KOPT-K1 (cell line): Measurements from ENCODE around the gene GRIK3.
"Not testable (repeated sequence)": the region's sequence is repeated elsewhere in the genome, so short reads cannot be mapped to it uniquely, and the experiment has no call there.

ENCODE experiments used
- H3K27ac ChIP-seq: fragments of 200-600 bp; sonication (generic); 2 replicates; pipeline ENCODE4 v1.5.1; 2016; ENCODE audit warnings: antibody characterized with exemption, mild to moderate bottlenecking, low read depth, low read length; ENCODE audit not compliant: poor library complexity, severe bottlenecking
- H3K36me3 ChIP-seq: fragments of 200-600 bp; sonication (generic); 2 replicates; pipeline ENCODE4 v1.5.1; 2017; ENCODE audit warnings: antibody characterized with exemption, mild to moderate bottlenecking, low read length, moderate library complexity; ENCODE audit not compliant: insufficient read depth
- H3K9me3 ChIP-seq: fragments of 200-600 bp; sonication (generic); 2 replicates; pipeline ENCODE4 v1.5.1; 2017; ENCODE audit warnings: antibody characterized with exemption, low read length, mild to moderate bottlenecking; ENCODE audit not compliant: insufficient read depth, poor library complexity, severe bottlenecking

Gene GRIK3

DNA sequence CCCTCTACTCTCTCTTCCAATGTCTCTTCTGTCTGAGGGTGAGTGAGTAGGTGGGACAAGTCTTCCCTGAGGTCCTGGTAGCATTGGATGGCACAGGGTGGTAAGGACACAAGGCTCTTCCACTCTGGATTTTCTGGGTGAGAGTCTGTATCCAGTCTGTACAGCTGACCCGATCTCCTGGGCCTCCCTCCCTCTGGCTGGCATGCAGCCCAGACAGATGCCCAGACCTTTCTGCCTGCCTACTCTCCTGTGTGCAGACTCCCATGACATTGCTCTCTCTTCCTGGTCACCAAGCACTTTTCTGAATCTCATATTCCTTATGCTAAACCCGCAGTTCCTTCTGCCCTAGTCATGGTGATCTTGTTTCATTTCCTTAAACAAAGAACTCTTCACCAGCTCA, 100.3 kb downstream of the GRIK3 start:
- H3K27ac ChIP-seq: no peak overlapping the region
- H3K9me3 ChIP-seq: no peaks in the 10 kb centered on the region
- H3K36me3 ChIP-seq: no peaks in the 10 kb centered on the region

DNA sequence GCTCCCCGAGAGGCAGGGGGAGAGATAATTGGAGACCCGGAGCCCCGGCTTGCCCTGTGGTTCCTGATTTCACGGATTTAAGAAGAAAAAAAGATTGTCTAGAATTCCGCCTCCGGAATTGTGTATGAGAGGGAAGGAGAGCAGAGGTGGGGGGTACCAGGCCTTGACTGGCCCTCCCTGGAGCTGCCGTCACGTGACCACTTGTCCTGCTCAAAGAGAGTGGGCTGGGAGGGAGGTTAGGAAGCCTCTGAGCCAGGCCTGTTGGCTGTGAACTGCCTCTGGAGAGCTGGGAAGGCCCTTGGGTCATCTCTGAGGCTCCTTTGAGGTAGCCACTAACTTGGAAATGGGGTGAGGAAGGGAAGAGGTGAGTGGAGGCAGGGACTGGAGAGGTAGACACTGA, 106.5 kb downstream of the GRIK3 start:
- H3K27ac ChIP-seq: no peak overlapping the region
- H3K36me3 ChIP-seq: no peaks in the 10 kb centered on the region
- no peaks in the 10 kb centered on the region for H3K9me3 ChIP-seq

DNA sequence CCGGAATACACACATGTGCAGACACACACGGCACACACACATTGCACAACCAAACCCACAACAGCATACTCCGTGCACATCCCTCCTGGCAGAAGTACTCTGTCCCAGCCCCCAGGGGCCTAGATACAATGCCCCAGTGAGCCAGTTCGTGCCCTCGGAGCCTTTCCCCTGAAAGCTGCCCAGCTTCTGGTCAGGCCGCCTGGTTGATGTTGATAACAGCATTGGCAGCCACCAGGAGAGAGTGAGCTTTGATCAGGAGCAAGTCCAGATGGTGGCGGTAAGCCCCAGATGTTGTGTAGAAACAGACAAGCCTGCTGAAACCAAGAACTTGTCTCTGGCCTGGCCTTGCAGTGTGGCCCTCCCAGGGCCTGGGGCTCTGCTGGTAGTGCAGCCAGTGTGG, 109.1 kb downstream of the GRIK3 start:
- Histone ChIP-seq H3K9me3 (no peaks in the 10 kb centered on the region), H3K36me3 (no peaks in the 10 kb centered on the region), H3K27ac (no peak overlapping the region)

DNA sequence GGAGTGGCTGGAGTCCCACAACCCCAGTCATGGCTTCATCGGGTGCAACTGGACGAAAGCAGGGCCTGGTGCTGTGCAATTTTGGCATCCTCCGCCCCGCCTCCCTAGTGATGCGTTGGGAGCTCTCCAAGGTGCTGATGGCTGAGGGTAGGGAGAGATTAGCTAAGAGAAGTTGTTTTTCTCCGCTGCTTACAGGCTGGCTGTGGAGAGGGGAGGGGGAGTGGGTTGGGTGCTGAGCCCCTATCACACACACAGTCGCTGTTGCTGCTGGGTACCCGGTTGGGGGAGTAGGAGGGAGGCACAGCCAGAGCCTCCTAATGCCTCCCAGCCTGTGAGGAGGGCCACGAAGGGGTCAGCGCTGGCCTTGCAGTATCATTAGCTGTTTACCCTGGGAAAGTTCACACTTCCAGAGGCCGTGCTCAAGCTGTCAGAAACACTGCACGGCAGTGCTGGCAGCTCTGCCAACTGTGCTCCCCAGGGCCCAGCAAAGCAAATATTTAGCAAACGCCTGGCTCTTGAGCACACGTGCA, 110.0 kb downstream of the GRIK3 start:
- Histone ChIP-seq H3K27ac (no peak overlapping the region), H3K9me3 (no peaks in the 10 kb centered on the region), H3K36me3 (no peaks in the 10 kb centered on the region)

DNA sequence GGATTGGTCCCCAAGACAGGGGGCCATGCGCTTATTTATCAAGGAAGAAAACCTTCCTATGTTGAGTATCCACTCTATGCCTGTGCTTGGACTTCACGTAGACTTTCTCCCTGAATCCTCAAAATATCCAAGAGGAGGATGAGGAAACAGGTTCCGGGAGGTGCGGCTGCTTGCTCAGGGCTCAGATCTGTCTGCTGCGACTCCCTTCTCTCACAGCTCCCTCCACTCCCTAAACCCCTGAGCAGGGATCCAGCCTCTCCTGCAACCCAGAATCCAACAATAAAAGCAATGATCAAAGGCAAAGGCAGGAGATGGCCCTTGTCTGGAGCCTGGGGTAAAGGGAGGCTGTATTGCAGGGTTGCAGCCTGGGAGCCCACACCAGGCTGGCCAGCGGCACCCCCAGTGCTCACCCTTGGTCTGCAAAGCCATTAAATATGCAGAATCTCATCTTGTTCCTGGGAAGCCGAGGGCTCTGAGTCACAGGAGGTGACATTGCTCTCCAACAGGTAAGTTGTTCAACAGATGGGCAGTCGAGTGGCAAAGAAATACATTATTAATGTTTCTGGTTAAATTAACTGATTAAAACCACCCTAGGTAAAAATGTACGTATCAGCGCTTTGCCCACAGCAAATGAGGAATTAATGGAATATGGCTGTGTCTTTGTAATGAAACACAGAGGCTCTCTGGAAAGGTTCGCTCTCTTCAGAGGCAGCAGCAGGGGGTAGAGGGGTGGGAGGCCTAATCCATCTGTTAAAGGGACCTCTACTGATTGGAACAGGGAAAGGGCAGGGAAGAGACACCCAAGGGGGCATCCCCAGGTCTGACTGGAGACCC, 111.5 kb downstream of the GRIK3 start:
- Histone ChIP-seq H3K36me3 (no peaks in the 10 kb centered on the region), H3K27ac (no peak overlapping the region), H3K9me3 (no peaks in the 10 kb centered on the region)

DNA sequence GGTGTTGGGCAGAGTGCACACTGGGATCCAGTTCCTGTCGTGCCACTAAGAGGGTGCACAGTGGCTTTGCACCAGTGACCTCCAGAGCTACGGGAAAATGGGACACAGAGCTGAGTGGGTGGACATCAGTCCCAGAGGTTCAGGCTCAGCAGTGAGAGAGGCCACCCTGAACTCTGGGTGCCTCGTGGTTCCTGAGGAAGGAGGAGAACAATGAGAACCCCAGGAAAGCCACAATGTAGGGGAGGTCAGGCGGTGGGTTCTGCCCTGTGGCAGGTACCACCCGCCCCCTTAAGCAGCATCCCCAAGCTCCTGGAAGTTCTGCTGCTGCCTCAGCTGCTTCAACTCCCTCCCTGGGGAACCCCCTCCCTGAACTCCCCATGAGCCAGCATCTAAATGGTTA, 112.2 kb downstream of the GRIK3 start:
- no peaks in the 10 kb centered on the region for H3K36me3 ChIP-seq
- no peak overlapping the region for H3K27ac ChIP-seq
- no peaks in the 10 kb centered on the region for H3K9me3 ChIP-seq

DNA sequence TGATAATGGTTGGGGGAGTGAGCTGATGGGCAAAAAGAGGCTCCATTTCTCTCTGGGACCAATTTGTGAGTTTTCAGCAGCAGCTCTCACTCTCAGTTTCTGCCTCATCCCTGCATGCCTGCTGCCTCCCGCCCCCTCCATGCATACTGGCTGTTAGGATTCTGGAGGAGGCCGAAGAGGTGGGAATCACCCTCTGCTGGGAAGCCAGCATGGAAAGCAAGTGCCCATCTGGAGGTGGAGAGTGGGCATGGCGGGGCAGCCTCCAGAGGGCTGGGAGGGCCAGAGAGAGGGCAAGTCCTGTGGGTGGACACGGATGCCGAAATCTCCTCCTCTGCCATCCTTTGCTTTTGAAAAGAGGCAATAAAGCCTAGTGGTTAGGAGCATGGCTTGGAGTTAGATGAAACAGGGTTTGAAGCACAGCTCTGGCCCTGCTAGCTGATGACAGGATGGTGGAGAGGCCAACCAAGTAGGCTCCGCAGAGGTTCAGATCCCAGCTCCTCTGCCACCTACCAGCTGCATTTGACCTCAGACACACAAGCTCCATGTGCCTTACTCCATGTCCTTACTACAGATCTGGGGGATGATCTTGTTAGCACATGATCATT, 113.4 kb downstream of the GRIK3 start:
- Histone ChIP-seq H3K27ac (no peak overlapping the region), H3K9me3 (peaks cover 2% of the 10 kb centered on the region)

DNA sequence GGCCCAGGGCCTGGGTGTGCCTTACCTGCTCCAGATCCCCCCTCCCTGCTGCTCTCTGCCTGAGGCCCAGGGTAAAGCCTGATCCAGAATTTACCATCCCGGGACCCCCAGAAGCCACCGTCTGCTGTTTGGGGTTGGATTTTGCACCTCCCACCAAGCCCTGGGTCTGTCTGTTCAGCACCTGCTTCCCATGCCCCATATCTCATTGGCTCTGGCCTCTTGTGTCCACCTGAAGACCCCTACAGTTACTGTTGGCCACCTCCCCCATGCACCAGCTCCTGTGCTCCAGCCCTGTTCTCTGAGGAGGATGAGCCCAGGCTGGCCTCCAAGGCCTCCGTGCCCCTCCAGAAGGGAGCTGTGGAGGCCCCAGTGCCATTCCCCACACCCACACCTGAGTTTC, 113.9 kb downstream of the GRIK3 start:
- no peaks in the 10 kb centered on the region for H3K36me3 ChIP-seq
- peaks cover 7% of the 10 kb centered on the region for H3K9me3 ChIP-seq

More for the DNA sequence above, 113.4 kb downstream of the GRIK3 start:
- no peaks in the 10 kb centered on the region for H3K36me3 ChIP-seq

DNA sequence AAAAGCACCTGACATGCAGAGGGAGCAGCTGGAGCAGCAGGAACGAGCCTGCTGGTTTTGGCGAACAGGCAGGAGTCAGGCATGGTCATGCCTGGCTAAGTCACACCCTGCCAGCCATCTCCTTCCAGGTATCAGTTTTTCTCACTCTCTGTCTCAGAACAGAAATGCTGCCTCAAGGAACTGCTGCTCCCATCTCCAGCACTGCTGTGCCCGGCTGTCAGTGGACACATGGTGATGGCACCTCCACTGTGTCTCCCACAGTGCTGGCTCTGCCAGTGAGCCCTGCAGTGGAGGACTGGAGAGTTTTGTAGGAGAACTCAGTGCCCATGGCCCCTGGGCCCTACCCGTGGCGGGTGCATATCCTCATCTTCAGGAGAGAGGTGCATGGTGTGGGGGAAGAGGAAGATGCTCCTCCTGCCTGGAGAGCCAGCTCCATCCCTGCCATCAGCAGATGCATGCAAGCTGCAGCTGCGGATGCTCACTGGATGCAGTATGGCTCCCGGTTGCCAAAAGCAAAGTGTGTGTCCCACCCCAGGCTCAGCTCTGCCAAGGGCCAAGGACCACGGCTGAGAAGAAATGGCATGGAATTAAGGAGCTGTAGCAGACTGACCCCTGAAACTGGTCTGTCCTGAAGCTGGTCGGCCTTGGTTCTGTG, 114.7 kb downstream of the GRIK3 start:
- H3K9me3 ChIP-seq: peaks cover 8% of the 10 kb centered on the region
- H3K36me3 ChIP-seq: no peaks in the 10 kb centered on the region
- H3K27ac ChIP-seq: no peak overlapping the region

More for the DNA sequence above, 113.9 kb downstream of the GRIK3 start:
- no peak overlapping the region for H3K27ac ChIP-seq

DNA sequence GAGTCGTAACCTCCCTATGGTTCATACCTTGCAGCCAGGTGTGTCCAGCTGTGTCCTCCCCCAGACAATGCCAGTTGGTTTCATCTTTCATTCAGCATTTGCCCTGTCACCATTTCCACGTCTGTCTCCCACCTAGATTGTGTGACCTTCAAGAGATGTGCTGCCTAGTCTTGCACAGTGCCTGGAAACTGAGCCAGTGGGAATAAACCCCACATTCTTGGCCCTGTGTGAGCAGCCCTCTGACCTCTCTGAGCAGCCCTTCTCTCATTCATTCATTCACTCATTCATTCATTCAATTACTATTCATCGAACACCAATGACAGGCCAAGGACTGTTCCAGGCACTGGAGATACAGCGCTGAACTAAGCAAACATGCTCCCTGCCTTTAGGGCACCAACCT, 115.7 kb downstream of the GRIK3 start:
- no peaks in the 10 kb centered on the region for H3K36me3 ChIP-seq

DNA sequence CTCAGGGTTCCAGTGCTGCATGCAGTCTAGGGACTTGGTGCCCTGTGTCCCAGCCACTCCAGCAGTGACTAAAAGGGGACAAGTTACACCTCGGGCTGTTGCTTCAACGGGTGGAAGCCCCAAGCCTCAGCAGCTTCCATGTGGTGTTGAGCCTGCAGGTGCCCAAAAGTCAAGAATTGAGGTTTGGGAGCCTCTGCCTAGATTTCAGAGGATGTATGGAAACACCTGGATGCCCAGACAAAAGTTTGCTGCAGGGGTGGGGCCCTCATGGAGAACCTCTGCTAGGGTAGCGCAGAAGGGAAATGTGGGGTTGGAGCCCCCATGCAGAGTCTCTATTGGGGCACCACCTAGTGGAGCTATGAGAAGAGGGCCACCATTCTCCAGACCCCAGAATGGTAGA, 117.8 kb downstream of the GRIK3 start:
- H3K36me3 ChIP-seq, H3K27ac ChIP-seq, H3K9me3 ChIP-seq: not testable (repeated sequence)

More for the DNA sequence above, 115.7 kb downstream of the GRIK3 start:
- no peak overlapping the region for H3K27ac ChIP-seq
- peaks cover 8% of the 10 kb centered on the region for H3K9me3 ChIP-seq

DNA sequence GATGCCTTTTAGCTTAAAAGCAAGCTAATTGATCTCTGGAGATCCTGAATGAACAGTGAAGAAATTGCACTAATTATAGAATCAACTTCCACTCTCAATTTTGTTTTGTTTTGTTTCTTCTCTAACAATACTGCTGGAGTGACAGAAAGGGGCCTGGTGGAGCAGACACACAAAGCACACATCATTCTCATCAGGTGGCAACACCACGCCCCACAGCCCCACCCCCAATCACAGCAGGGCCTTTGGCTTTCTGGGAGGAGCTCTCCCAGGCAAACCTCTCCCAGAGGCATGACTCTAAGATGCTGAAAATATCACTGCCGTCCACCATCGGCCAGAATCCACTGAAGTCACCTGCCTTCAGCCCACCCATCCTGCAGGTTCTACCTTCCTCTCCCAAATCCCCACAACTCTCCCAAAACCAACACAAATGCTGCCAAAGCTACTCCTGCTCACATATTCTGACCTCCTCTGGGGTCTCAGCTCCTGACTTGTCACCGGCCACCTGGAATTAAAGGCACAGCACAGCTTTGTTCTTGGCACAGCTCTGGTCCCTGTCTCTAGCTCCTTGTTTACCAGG, 120.7 kb downstream of the GRIK3 start:
- H3K36me3 ChIP-seq: no peaks in the 10 kb centered on the region
- peaks cover 8% of the 10 kb centered on the region for H3K9me3 ChIP-seq
- H3K27ac ChIP-seq: no peak overlapping the region

DNA sequence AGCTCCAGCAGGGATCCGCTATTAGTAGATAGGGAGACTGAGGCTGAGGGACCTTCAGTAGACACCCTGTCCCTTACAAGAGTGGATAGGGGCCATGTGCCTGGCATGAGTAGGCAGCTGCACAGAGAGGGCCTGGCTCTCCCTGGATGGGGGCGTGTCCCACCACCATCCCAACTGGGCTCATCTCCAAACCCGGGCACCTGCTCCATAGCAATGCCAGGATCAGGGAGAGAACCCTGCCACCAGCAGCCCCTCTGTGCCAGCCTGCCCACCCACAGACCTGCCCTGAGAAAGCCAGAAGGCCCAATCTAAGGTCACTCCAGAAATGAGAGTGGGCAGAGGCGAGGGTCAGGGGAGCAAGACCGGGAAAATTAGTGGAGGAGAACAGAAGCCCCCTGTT, 121.3 kb downstream of the GRIK3 start:
- H3K9me3 ChIP-seq: peaks cover 8% of the 10 kb centered on the region
- H3K27ac ChIP-seq: no peak overlapping the region
- no peaks in the 10 kb centered on the region for H3K36me3 ChIP-seq

DNA sequence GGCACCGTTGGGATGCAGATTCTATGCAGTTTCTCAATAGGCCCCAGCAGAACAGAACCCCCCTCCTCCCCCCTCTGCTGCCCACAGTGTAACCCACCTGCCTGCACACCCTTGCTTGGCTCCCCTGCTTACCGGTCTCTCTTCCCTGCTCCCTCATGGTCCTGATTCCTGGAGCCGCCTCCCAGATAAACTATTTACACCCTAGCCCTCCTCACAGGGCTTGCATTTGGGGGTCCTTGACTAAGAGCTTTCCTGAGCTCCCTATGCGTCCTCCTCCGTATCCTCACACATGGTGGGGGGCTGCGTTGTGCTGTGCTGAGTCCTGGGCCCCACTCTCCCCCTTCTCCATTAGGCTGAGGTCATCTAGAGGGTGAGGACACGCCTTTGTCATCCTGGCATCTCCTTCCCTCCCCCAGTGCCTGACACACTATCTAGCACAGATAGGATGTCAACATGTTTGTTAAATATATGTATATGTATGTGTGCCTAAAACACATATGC, 121.9 kb downstream of the GRIK3 start:
- Histone ChIP-seq H3K27ac (no peak overlapping the region), H3K36me3 (no peaks in the 10 kb centered on the region), H3K9me3 (peaks cover 8% of the 10 kb centered on the region)
